Heart right ventricle (tissue), 16 donors: ENCODE results near the gene OTOS. TPM values are rescaled to one million over a fixed set of nuclear protein-coding genes. Genes with fewer than 3 reads are reported as not detected.

Source experiments
- ATAC-seq, 8 donors: fragments of 200-7000 bp; cut with Tn5 transposase; one replicate each; pipeline ENCODE4 v1.9.1; 2020; ENCODE audit warnings: mild to moderate bottlenecking in 8 of 8, moderate library complexity in 8 of 8, moderate number of reproducible peaks in 1 of 8
- DNase-seq, 2 donors: peaks; one replicate each; pipeline ENCODE4 v3.0.0-alpha.2; 2020
- H3K27ac ChIP-seq, 10 donors: fragments of 200-600 bp; sonication (generic) in 2 of 10; one replicate each; pipeline versions ENCODE4 v1.5.0 to v1.8.0; 2020 to 2022; ENCODE audit warnings: mild to moderate bottlenecking in 3 of 10
- H3K27me3 ChIP-seq, 7 donors: fragments of 200-600 bp; one replicate each; pipeline ENCODE4 v1.8.0; 2021 to 2022; ENCODE audit warnings: mild to moderate bottlenecking in 2 of 7
- H3K36me3 ChIP-seq, 9 donors: fragments of 200-600 bp; sonication (generic) in 1 of 9; one replicate each; pipeline versions ENCODE4 v1.5.0 to v1.8.0; 2020 to 2022; ENCODE audit warnings: mild to moderate bottlenecking in 2 of 9
- H3K4me1 ChIP-seq, 9 donors: fragments of 200-600 bp; sonication (generic) in 1 of 9; one replicate each; pipeline versions ENCODE4 v1.5.0 to v1.8.0; 2020 to 2022; ENCODE audit warnings: mild to moderate bottlenecking in 4 of 9
- H3K4me3 ChIP-seq, 10 donors: fragments of 200-600 bp; sonication (generic) in 2 of 10; one replicate each; pipeline versions ENCODE4 v1.5.0 to v1.8.0; 2020 to 2022; ENCODE audit warnings: mild to moderate bottlenecking in 7 of 10, moderate library complexity in 2 of 10
- H3K9me3 ChIP-seq, 11 donors: fragments of 200-600 bp in 10 of 11; sonication (generic) in 2 of 11; one replicate each; pipeline versions ENCODE4 v1.5.0 to v1.8.0; 2013 to 2022; ENCODE audit warnings: mild to moderate bottlenecking in 2 of 11, control low read depth in 1 of 11, moderate library complexity in 1 of 11
- CTCF ChIP-seq, 9 donors: fragments of 200-600 bp; sonication (generic) in 2 of 9; IDR thresholded peaks; one replicate each; pipeline versions ENCODE4 v1.5.0 to v1.8.0; 2021 to 2022; ENCODE audit warnings: antibody characterized with exemption in 9 of 9, mild to moderate bottlenecking in 5 of 9, moderate library complexity in 1 of 9
- WGBS, 2 donors: extraction: QIAGEN DNeasy Blood & Tissue Kit; methylation state at CpG; one replicate each; pipeline ENCODE4 v1.1.7; 2013; ENCODE audit warnings: inconsistent platforms in 1 of 2; 5-methylcytosine and 5-hydroxymethylcytosine counted together
- intact Hi-C, 10 donors: fragments of 100-400 bp; cut with DNase I; formaldehyde crosslinking; loops; one replicate each; pipeline versions ENCODE4 v1.11.1 to v1.14.2; 2022
- polyA plus RNA-seq, 2 donors: library from polyadenylated mRNA; stranded (reverse); fragments of 200-250 nt; gene quantifications; one replicate each; pipeline ENCODE4 v1.2.3, GENCODE V29; 2013
- total RNA-seq, 10 donors: library from RNA; stranded (reverse); fragmentation: NEBNext Ultra II Directional in 3 of 10; extraction: Animal tissue kit (Norgen Biotek cat#: 25700) in 3 of 10; gene quantifications; one replicate each; pipeline versions ENCODE4 v1.2.1 to v1.2.4, GENCODE V29; 2021 to 2023
- donor health status: Arrhythmogenic right ventricular cardiomyopathy.
- donor health status: ischemic (EF 13 %, LVEDD 7.1; RV severe dilation, severe dysfunction).
- donor health status: healthy with polysubstance abuse.
- donor health status: DM: no; HTN: yes; CAD: no.
- donor health status: DM: no; HTN: no; CAD: no.
- donor health status: ischemic (EF 25% LVEDD 6.9; RV normal size, moderate dysfunction).
- donor health status: ischemic (EF 25% LVEDD 5.7; RV mildly dilated, moderate dysfunction).
- donor health status: healthy.
- donor health status: DM: yes; HTN: yes; CAD: no.
- donor health status: Ischemic cardiomyopathy.
- donor health status: ischemic (EF 35%, LVEDD 5.7; RV mildly dilated, moderate dysfunction).
- donor health status: nonischemic (EF 11% LVEDD 7.7; RV severe dilation, severe dysfunction).
- donor health status: DM: yes; HTN: yes; CAD: no.
- donor health status: PGD.
- donor health status: ischemic (EF 29% LVEDD 5.4; RV normal size, mild dysfunction).
- donor health status: nonischemic (EF 23%, LVEDD 6.1; RV moderate dilation, normal function).

OTOS gene
- total and polyA plus RNA-seq, 12 donors: not detected

- Histone ChIP-seq H3K27ac (no peak overlapping the region), H3K4me1 (peaks cover 0 to 10% (median 5%) of the 10 kb centered on the region in 9 donors), H3K4me3 (no peak overlapping the region), H3K36me3 (no peaks in the 10 kb centered on the region), H3K9me3 (no peaks in the 10 kb centered on the region), H3K27me3 (peaks cover 0 to 49% (median 21%) of the 10 kb centered on the region in 7 donors)
- intact Hi-C loops: loop anchor here in 9 of 10 donors (2.0 to 10.0 kb wide), 5 partner anchors 79 to 1107 kb away; no protein-coding TSS in a partner anchor
- WGBS, 2 donors: 82 to 84% methylated on average over 14 of the region's 14 CpGs
- DNase-seq (no peak), ATAC-seq (no peak)
- no peak for TF ChIP-seq CTCF (IDR thresholded peaks at IDR 0.05)
Observed at GRCh38 chr2:240141736-240142135, 1.3 kb upstream of the OTOS start.

- 67% methylated on average over 11 of the region's 11 CpGs for WGBS, 2 donors
- no peak for DNase-seq
- Histone ChIP-seq H3K9me3 (no peaks in the 10 kb centered on the region), H3K4me1 (peaks cover 0 to 14% (median 6%) of the 10 kb centered on the region in 9 donors), H3K27me3 (peaks cover 0 to 41% (median 21%) of the 10 kb centered on the region in 7 donors), H3K27ac (no peak overlapping the region), H3K4me3 (no peak overlapping the region), H3K36me3 (no peaks in the 10 kb centered on the region)
- no peak for TF ChIP-seq CTCF (IDR thresholded peaks at IDR 0.05)
- ATAC-seq: no peak
- intact Hi-C loops: loop anchor here in 7 of 10 donors (2.0 to 10.0 kb wide), 4 partner anchors 80 to 1106 kb away; no protein-coding TSS in a partner anchor
Observed at GRCh38 chr2:240140920-240141319, 462 bp upstream of the OTOS start.

GRCh38 chr2:240139666-240140393 is 628 bp downstream of the OTOS start:
- intact Hi-C loops: loop anchor here in 7 of 10 donors (2.0 to 10.0 kb wide), 4 partner anchors 79 to 1105 kb away; no protein-coding TSS in a partner anchor
- no peaks in the 10 kb centered on the region for H3K36me3 ChIP-seq
- no peak overlapping the region for H3K27ac ChIP-seq
- no peak for TF ChIP-seq CTCF (IDR thresholded peaks at IDR 0.05)
- WGBS, 2 donors: 50 to 53% methylated on average over 14 of the region's 14 CpGs
- no peak overlapping the region for H3K4me3 ChIP-seq
- no peak for ATAC-seq
- peaks cover 6 to 23% (median 14%) of the 10 kb centered on the region in 9 donors for H3K4me1 ChIP-seq
- no peak for DNase-seq
- H3K27me3 ChIP-seq: peaks cover 0 to 31% (median 17%) of the 10 kb centered on the region in 7 donors
- H3K9me3 ChIP-seq: no peaks in the 10 kb centered on the region

GRCh38 chr2:240139011-240139441 is 1.4 kb downstream of the OTOS start:
- TF ChIP-seq CTCF (IDR thresholded peaks at IDR 0.05): no peak
- H3K36me3 ChIP-seq: peaks cover 0 to under 1% (median 0%) of the 10 kb centered on the region in 9 donors
- peaks cover 9 to 27% (median 19%) of the 10 kb centered on the region in 9 donors for H3K4me1 ChIP-seq
- H3K9me3 ChIP-seq: no peaks in the 10 kb centered on the region
- intact Hi-C loops: no loop called here
- ATAC-seq: no peak
- no peak overlapping the region for H3K4me3 ChIP-seq
- DNase-seq: no peak
- H3K27me3 ChIP-seq: peaks cover 0 to 24% (median 15%) of the 10 kb centered on the region in 7 donors
- 90 to 92% methylated on average over 15 of the region's 15 CpGs for WGBS, 2 donors
- H3K27ac ChIP-seq: no peak overlapping the region
